GM12872 (cell line): ENCODE results near the gene PHF2.

ENCODE experiments used
- CTCF ChIP-seq: IDR thresholded peaks from 3 replicates; pipeline ENCODE4 v1.5.1; 2011; ENCODE audit warnings: low read depth, mild to moderate bottlenecking, low read length, moderate library complexity; ENCODE audit not compliant: insufficient read depth

The PHF2 gene

GRCh38 chr9:93606187-93606586, 29.8 kb downstream of the PHF2 start:
- no peak for TF ChIP-seq CTCF

GRCh38 chr9:93610206-93610605, 33.8 kb downstream of the PHF2 start:
- TF ChIP-seq CTCF: no peak

GRCh38 chr9:93612052-93612795, 35.8 kb downstream of the PHF2 start:
- TF ChIP-seq CTCF: no peak

GRCh38 chr9:93612796-93613154, 36.4 kb downstream of the PHF2 start:
- TF ChIP-seq CTCF: no peak

GRCh38 chr9:93613174-93613573, 36.8 kb downstream of the PHF2 start:
- TF ChIP-seq CTCF: no peak

GRCh38 chr9:93613791-93614190, 37.4 kb downstream of the PHF2 start:
- TF ChIP-seq CTCF: no peak

GRCh38 chr9:93614830-93615468, 38.6 kb downstream of the PHF2 start:
- TF ChIP-seq CTCF: no peak
